Stimulated activated CD8-positive, alpha-beta memory T cell treated with anti-CD3 and anti-CD28 coated beads, Interleukin-15, amount 100 ng/mL, for 24 hours (primary cell): ENCODE results near the gene CTXND1.

Source experiments
- DNase-seq: peaks from one replicate; pipeline ENCODE4 v3.0.0-alpha.2; 2020; ENCODE audit warnings: low read depth

The CTXND1 gene

DNA sequence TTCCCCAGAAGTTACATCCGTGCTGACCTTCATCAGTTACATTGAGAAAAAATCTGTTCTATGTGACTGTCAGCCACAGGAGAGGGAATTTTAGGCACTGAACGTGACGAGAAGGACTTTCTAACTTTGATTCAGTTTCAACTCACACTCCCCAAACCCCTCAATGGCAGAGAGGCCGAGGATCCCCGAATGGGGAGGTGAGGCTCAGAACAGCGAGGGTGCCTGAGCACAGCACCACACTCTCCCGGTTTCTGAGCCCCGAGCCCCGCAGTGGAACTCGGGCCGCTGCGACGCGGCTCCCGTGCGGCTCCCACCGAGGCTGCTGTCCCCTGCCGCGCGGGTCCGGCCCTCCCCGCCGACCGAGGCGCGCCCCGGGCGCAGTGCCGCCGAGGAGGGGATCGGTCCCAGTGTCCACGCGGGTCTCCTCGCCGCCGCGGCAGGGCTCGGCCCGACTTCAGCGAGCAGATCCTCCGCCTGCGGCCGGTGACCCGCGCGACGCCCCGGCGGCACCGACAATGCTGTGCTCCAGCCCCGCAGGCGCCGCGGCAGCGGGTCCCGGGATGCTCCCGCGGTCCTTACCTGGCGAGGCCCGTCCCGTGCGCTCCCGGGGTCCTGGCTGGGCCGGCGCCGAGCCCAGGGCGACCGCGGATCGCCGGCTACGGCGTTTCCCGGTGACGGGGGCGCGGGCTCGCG lies 439 bp downstream of the CTXND1 start:
- DNase-seq, result no peak

DNA sequence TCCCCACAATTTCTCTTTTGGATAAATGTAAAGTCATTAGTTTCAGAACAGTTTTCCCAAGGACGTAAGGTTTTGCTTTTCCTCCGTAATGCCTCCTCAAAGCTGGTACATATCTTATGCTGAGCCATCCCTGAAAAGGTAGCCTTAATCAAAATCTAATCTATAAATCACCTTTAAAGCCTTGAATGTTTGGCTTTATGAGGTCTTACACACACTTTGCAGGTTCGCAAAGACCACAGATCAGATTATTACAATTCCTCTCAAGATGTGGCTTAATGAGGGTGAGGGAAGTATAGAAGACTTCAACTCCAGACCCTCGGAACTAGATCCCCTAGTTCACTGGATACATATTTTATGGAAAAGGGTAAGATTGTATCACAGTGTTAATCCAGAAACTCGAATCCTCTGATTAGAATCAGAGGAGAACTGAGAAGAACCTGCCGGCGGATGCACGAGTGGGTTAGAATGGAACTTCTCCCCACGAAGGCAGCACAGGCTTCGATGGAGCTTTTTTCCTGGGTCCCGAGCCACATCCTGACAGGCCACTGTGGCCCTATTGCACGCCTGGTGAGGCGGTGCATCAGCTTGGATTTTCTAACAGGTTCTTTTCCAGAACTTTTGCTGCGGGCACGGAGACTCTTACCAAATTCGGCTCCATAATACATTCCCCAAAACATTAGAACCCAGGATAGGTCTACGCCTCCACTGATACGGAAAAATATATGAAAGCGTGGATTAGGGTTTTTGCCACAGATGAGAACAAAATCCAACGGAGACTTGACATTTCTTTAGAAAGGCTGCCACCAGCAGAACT lies 1.2 kb downstream of the CTXND1 start:
- no peak for DNase-seq

DNA sequence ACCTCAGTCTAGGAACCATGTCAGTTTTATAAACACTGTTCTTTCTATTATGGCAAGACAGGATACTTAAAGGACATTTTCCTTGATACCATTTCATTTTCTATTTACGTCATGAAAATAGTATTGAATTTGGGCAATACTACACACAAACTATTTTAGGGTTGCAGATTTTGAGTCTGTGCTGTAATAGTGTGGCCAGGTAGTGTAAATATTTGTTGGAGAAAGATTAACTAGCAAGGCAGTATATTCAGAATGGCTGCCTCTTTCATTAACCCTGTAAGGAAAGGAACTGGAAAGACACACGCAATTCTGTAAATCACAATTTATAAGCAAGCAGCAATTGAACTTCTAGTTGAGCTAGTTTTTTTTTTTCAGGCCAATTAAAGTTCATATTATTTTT lies 2.0 kb downstream of the CTXND1 start:
- no peak for DNase-seq

DNA sequence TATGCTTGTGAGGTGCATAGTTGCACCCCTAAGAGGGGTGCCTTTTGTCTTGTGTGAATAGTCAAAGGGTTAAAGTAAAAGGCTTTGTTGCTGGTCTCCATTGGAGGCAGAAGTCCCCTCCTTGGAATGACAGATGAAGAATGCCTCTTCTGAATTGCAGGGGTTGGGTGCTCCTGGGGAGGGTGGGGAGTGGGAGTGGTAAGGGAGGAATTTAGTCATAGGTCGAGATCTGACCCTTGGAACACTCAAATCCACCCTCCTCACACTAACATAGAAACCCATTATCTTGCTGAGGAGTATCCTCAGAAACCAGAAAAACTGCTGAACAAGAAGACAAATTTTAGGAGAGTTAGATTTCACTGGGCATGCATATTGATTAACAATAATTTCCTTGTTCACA lies 4.7 kb downstream of the CTXND1 start:
- DNase-seq, result no peak

DNA sequence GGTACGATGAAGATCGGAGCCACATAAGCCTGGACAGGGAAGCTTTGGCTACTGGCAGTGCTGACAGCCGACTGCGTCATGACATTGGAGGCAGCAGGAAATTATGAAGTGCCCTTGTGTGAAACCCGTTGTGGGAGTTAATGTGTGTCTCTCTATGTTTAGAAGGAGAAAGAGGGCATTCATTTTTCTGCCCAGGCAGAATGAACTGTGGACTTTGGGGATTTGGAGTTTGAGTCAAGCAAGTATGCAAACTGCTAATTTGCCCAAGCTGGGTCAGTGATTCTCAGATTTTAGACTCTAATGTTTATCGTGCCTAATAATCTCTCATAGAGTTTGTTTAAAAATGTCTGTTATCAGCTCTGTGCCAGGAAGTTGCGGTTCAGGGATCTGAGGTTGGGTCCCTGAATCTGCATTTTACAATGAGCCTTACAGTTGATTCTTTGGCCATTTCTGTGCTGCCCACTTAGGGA lies 5.6 kb downstream of the CTXND1 start:
- no peak for DNase-seq

DNA sequence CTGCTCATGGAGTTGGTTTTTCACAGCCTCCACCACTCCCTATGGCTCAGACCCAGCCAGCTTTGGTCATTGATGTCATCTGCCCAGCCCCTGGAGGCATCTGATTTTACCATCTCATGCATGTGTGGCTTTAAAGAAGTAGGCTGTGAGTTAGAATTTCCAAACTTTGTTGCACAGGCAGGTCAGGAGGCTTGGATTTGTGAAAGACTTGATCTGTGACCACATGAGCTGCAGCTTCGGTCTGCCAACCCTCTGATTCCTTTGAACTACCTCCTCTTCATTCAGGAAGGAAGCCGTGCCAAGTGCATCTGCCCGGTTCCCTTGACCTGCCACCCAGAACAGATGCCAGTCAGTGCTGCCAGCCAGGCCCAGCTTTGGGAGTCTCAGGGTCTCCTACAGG lies 9.2 kb downstream of the CTXND1 start:
- no peak for DNase-seq

DNA sequence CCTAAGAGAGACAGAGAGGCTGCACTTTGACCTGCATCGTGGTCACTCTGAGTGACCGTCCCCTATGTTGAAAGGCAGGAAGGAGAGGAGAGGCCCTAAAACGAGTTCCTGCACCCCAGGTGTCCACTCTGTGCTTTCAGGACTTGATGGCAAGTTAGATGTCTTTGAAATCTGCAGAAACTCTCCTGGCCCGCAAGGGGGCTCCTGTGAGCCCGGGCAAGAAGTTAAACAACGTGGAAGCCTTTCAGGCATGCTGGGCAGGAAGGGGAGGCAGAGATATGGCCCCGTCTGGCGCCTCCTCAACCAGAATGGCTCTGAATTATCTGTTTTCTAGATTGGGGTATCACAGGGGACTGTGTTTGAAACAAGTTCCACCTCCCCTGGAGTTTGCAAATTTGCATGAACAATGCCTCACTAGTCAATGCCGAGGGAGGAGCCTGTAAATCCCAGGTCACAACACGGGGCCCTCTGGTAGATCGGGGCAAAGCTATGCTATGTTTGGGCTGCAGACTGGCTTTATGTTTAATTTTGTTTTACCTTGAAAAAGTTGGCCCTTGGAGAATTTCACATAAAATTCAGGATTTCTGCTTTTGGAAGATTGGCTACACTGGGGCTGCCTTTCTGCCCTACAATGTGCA lies 9.8 kb downstream of the CTXND1 start:
- DNase-seq, result no peak

DNA sequence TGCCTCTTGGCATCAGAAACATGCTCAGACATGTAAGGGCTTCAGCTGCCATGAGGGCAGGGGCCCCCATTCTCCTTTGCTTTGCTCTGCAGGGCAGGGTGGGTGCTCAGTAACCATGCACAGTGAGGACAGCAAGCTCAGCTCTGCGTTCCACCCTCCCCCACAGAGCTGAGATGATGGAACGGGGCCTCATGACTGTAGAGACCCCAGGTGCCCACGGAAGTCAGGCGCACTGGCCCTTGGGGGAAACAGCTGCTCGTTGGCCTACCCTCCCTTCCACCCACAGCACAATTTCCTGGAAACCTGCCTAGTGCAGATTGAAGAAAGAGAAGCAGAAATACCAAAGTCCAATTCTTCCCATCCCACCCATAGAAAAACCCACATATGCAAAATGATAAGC lies 10.5 kb downstream of the CTXND1 start:
- DNase-seq, result no peak

DNA sequence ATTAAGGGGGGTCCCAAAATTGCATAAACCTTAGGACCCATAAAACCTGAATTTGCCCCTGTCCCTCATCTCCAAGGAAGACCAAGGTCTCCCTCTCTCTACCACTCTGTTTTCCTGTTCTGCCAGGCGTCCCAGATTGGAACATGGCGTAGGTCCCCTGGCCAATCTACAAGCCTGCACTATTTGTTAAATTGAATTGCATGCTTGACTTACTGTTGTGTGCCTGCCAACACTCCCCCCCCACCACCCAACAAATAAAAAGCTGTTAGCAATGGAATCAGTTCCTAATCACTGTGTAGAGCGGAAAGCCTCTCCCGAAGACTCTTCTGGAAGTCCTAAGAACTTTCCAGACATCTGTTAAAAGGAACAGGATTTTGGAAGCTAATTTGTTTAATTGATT lies 11.7 kb downstream of the CTXND1 start:
- no peak for DNase-seq

DNA sequence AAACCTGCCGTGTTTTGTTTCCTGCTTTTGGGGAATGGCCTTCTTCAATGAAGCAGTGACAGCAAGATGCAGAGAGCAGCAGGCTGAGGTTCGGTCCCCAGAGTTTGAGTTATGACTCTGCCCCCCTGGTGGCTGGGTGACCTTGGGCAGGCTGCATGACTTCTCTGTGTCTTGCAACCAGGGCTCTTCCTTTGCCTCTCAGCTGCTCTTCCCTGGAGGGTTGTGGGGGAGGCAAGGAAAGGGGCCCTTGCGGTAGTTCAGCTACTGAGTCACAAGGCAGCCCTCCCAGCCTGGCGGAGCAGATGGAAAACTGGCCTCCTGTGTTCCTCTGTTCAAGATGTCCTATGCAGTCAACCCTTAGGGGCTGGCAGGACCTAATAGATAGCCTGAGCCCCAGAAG lies 17.1 kb downstream of the CTXND1 start:
- DNase-seq, result no peak

DNA sequence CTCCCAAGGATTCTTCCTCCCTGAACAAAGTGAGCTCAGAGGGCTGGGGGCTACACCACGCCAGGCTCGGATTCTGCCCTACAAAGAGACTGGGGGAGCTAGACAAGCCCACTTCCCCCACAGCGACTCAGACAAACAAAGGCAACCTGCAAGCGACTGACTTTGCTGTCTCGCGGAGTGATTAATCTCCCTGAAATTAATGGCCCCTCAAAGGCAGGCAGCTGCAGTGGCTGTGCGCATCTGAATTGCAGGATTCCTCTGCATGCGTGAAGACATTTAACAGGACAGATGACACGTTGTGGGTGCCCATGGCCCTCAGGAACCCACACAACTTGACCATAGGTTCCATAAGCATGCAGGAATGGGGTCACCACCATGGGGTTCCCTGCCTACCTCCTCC lies 18.4 kb downstream of the CTXND1 start:
- DNase-seq, result no peak

DNA sequence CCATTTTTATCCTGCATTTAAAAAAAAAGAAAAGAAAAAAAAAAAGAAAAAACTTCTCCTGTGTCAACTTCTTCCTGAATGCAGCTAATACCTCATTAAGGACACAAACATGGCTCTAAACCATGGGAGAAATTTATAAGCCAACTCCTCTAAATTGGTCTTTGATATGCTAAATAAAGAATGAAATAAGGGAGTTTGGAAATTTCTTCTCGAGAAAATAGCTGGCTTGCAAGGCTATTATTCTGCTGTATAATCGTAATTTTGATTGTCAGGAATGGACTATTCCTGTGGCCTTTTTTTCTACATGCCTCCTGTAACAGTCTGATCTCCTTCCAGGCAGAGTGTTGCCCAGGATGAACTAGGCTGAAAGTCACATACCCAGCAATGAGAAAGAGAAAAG lies 20.6 kb downstream of the CTXND1 start:
- DNase-seq, result no peak

DNA sequence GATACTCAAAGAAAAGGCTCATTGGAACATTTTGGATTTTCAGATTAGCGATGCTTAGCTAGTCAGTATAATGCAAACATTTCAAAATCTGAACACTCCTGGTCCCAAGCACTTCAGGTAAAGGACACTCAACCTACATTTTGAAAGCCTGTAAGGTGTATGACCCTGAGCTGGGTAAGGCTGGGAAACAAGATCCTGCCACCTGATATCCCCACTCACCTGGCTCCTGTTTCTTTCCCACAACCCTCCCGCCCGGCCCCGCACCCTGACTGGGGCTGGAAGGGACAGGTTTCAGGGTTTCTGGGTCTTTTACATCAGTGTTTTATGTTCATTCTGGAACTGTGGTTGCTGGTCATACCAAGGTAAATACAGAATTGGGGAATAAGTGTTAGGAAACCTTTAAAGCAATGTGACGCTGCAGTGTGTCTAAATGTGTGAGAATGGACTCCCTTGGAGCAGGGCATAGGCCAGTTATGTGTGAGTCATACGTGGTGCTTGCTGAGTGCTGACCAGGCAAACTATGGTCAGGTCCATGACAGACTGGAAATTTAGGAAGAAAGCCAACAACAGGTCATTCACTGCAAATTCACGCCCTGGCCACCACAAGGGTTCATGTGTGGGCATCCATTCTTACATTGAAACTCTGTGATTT lies 22.9 kb downstream of the CTXND1 start:
- DNase-seq, result no peak

DNA sequence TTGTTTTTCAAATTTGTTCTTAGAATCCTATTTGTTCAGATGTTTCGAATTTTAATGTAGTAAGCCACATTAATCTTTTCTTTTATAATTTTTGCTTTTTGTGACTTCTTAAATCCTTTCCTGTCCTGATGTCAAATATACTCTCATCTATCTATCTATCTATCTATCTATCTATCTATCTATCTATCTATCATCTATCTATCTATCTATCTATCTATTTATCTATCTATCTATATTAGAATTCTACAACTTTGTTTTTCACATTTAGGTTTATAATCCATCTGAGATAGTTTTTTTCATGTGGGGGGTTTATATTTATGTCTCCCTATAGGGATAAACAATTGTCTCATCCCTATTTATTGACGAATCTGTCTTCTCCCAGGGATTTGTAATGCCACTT lies 32.1 kb downstream of the CTXND1 start:
- DNase-seq, result no peak

DNA sequence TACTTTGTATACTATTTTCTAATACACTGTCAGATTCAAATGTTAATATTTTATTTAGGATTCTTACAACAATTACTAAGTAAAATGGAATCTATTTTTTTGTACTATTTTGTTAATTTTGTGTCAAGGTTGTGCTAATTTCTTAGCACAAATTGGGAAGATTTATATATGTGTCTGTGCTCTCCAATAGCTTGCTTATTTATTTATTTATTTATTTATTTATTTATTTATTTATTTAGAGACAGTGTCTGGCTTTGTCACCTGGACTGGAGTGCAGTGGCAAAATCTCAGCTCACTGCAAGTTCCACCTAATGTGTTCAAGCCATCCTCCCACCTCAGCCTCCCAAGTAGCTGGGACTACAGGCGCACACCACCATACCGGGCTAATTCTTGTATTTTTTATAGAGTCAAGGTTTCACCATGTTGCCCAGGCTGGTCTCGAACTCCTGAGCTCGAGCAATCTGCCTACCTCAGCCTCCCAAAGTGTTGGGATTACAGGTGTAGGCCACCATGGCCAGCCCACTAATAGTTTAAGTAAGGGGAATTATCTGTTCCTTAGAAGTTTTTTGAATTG lies 34.6 kb downstream of the CTXND1 start:
- no peak for DNase-seq

DNA sequence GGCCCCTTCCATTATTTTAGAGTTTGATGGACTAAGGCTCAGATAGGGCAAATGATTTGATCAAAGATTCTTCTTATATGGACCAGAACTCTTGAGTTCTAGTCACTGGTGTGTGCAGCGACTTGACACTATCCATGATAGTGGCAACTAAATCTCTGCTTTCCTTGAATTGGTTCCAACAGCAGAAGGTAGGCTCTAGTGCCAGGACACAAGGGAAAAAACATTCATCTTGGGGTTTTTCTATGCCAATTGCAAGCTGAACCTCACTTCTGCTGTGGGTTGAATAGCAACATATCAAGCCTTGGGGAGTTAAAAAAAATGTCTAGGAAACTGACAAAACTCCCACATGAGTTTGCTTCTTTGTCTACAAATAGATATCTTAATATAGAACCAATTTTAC lies 35.1 kb downstream of the CTXND1 start:
- no peak for DNase-seq

DNA sequence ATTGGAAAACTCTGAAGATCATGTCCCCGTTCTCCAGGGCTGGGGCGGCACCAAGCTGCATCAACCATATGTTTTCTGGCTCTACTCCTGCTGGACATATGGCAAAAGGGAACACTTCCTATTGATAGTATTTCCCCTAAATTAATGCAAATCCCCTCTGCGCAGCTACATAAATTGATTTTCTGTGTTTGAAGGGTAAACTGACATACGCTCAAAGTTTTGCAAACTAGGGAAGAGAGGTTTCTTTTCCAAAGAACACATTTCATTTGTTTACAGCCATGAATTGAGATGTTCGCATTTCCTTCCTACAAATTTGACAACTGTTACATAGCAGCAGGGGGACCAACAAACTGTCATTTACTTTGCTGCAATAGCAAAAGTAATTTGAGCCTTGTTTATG lies 35.9 kb downstream of the CTXND1 start:
- no peak for DNase-seq

DNA sequence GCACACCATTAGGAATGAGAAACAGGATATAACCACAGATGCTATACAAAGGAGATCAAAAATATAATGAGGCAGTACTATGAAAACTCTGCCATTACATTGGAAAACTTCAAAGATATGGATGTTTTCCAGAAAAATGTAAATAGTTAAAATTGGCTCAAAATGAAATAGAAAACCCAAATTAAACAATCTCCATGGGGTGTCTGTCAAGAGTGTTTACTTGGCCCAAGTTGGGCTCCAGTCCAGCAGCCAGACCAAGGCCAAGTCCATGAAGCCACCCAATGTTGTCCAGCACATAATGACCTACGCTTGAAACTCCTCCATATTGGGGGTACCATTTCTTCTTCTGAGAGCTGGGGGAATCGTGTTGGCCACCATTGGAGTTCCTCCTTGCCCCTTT lies 37.1 kb downstream of the CTXND1 start:
- no peak for DNase-seq

DNA sequence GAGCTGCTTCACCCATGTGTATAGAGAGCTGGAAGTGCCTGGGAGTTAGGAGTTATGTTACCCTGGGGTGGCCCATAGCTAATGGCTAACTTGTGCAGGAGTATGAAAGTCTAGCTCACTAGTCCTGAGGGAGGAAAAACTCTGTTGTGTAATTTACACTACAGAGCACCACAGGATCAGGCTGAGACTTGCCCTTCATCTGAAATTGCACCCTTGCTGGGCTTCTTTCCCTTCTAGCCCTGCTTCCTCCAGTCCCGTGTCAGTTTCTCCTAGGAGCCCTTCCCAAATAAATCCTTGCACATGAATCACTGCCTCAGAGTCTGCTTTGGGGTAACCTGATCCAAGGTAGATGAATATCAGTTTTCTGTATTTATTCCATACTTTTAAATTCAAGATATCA lies 40.0 kb downstream of the CTXND1 start:
- DNase-seq, result no peak

DNA sequence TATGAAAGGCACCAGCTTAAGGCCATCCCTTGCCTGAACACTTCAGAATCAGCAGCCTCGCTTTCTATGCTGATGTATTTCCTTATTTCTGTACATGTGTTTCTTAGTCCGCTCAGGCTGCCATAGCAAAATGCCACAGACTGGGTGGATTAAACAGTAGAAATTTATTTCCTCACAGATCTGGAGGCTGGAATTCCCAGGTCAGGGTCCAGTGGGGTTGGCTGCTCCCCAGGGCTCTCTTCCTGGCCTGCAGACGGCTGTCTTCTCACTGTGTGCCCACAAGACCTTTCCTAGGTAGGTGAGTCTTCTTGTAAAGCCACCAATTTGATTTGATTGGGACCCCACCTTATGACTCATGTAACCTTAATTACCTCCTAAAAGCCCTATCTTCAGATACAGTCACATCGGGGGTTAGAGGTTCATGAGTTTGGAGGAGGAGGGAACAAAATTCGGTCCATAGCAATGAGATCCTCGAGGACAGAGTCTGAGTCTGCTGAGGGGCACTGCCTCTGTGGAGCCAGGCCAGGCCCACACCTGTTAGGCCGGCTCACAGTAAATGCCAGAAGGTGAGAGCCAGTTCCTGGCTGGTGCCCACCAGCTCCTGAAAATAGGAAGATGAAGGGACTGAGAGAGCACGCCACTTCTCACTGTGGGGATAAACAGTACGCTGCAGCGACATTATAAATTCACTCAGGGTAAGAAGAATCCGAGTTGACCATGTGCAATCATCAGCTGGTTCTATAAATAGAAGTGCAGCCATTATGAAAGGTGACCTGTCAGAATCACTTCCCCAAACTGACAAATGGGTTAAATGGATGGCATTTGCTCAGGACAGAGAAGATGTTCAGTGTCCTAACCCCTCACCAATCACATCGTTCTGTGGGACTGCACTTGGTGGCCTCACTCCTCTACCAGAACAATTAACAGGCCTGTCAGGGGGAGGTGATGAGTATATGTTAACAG lies 41.1 kb downstream of the CTXND1 start:
- no peak for DNase-seq
